Stimulated activated memory B cell treated with anti-CD40 and anti-IgM and Interleukin-4, amounts not matched to agents 10 μg/mL and 1 μg/mL and 100 μg/mL, for 72 hours (primary cell): ENCODE data around the gene AGO4.
A peak's percentile ranks its signal among the peaks of the same experiment; 100 is the strongest.
"Not testable (repeated sequence)": the region's sequence is repeated elsewhere in the genome, so short reads cannot be mapped to it uniquely, and the experiment has no call there.

Source experiments
- ATAC-seq: fragments of 150-1000 bp; cut with Tn5 transposase; 2 replicates; pipeline ENCODE4 v1.10.0; 2021
- H3K27ac Mint-ChIP-seq: one replicate; pipeline ENCODE4 v1.8.0; 2022; ENCODE audit warnings: mild to moderate bottlenecking, mixed read lengths
- H3K27me3 Mint-ChIP-seq: one replicate; pipeline ENCODE4 v1.8.0; 2022; ENCODE audit warnings: mixed read lengths
- H3K36me3 Mint-ChIP-seq: one replicate; pipeline ENCODE4 v1.8.0; 2022; ENCODE audit warnings: mixed read lengths
- H3K4me1 Mint-ChIP-seq: one replicate; pipeline ENCODE4 v1.8.0; 2022; ENCODE audit warnings: mixed read lengths
- H3K4me3 Mint-ChIP-seq: one replicate; pipeline ENCODE4 v1.8.0; 2022; ENCODE audit warnings: mild to moderate bottlenecking, moderate library complexity, mixed read lengths
- H3K9me3 Mint-ChIP-seq: one replicate; pipeline ENCODE4 v1.8.0; 2022; ENCODE audit warnings: mixed read lengths

AGO4 gene

DNA sequence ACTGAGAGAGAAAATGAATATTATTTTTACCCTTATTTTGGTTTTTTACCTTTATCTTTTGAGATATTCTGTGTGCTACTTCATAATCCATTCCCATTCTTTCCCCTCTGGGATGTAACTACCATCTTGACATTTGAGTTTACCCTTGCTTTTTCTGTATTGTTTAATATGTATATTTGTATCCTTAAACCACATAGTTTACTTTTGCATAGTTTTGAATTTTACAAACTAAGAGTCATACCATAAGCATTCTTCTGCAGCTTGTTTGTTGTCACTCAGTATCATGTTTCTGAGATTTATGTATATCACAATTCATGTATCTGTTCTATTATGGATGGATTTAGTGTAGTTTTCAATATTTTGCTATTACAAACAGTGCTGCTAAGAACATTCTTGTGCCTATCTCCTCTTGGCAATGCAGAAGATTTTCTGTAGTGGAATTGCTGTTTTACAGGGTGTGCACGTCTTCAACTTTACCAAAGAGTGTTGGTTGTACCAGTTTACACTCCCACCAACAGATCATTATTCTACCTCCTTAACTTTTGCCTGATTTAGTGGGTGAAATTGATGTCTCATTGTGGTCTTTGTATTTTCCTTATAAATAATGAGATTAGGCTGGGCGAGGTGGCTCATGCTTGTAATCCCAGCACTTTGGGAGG, 63.0 kb downstream of the AGO4 start:
- no peaks in the 10 kb centered on the region for H3K9me3 Mint-ChIP-seq
- H3K4me1 Mint-ChIP-seq, result no peaks in the 10 kb centered on the region
- ATAC-seq, result no peak
- no peaks in the 10 kb centered on the region for H3K36me3 Mint-ChIP-seq
- no peak overlapping the region for H3K27ac Mint-ChIP-seq
- no peak overlapping the region for H3K4me3 Mint-ChIP-seq
- no peaks in the 10 kb centered on the region for H3K27me3 Mint-ChIP-seq

DNA sequence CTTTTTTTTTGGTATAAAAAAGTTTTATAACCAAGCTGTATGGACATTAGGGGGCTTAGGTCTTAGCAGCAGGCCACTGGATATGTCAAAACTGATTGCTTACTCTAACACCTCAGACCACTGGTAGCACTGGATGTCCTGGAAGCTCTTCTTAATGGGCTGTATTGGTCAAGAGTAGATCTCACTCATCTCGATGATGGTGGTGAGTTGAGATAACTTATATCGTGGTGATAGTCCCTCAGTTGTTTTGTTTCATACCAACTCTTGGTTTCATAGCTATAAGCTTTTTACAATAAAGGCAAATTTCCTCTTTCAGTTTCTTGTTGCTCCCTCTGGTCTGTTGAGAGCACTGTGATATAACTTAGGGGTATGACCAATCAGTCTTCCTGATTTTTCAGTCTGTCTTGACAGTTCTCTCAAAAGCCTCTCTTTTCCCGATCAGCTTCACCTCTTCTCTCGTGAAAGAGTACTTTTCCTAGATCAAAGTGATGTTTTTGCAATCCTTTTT, 65.5 kb downstream of the AGO4 start:
- no peak for ATAC-seq
- H3K36me3 Mint-ChIP-seq, result no peaks in the 10 kb centered on the region
- no peaks in the 10 kb centered on the region for H3K4me1 Mint-ChIP-seq
- no peak overlapping the region for H3K27ac Mint-ChIP-seq
- no peaks in the 10 kb centered on the region for H3K9me3 Mint-ChIP-seq
- H3K4me3 Mint-ChIP-seq, result no peak overlapping the region
- H3K27me3 Mint-ChIP-seq, result no peaks in the 10 kb centered on the region

DNA sequence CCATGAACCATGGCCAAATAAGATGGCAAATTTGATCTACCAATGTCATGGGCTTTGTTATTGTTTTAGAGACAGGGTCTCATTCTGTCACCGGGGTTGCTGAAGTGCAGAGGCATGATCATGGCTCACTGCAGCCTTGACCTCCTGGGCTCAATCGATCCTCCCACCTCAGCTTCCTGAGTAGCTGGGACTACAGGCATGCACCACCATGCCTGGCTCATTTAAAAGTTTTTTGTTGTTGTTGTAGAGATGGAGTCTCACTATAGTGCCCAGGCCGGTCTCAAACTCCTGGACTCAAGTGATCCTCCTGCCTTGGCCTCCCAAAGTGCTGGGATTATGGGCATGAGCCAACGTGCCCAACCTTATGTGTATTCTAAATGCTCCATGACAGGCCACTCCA, 66.3 kb downstream of the AGO4 start:
- not testable (repeated sequence) for H3K4me1 Mint-ChIP-seq, H3K27ac Mint-ChIP-seq

DNA sequence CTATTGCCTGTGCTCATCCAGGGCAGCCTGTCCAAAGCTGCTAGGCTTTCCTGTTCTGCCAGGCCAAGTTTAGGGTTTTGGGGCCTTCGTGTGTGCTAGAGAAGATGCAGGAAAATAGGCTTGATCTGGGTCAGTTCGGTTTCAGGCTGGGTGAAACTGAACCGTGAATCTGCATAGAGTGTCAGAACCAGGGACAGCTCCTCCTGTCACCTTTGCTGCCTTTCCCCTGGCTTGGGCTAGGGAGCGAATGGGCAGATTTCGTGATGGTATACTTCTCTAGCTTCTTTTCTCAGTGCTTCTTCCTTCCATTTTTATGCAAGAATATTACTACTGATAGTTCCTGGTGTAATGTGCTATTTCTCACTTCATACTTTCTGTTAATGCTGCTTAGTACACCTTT, 69.2 kb downstream of the AGO4 start:
- no peak for ATAC-seq
- Mint-ChIP-seq H3K9me3 (no peaks in the 10 kb centered on the region), H3K4me1 (peaks cover 3% of the 10 kb centered on the region), H3K36me3 (no peaks in the 10 kb centered on the region), H3K4me3 (no peak overlapping the region), H3K27ac (no peak overlapping the region), H3K27me3 (no peaks in the 10 kb centered on the region)

More for the DNA sequence above, 66.3 kb downstream of the AGO4 start:
- not testable (repeated sequence) for H3K36me3 Mint-ChIP-seq, ATAC-seq, H3K4me3 Mint-ChIP-seq, H3K9me3 Mint-ChIP-seq, H3K27me3 Mint-ChIP-seq

DNA sequence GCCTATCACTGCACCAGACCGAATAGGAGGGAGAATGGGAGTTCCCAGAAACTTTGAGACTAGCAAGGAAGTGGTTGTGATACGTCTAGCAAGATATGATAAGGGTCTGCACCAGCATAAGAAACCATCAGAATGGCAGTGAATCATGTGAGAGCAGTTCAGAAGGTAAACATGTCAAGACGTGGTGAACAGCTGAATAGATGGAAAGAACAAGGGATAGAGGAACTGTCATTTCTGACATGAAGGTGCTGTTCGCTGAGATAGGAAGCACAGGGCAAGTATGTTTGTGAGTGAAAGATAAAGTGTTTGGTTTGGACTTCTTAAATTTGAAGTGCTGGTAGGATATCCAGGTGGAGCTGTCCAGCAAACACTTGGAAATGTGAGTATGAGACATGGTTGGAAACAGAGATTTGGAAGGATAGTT, 74.0 kb downstream of the AGO4 start:
- peak overlapping the region; percentile 51 for H3K4me3 Mint-ChIP-seq
- no peaks in the 10 kb centered on the region for H3K9me3 Mint-ChIP-seq
- H3K27ac Mint-ChIP-seq, result no peak overlapping the region
- H3K27me3 Mint-ChIP-seq, result no peaks in the 10 kb centered on the region
- peaks cover 36% of the 10 kb centered on the region for H3K4me1 Mint-ChIP-seq
- H3K36me3 Mint-ChIP-seq, result no peaks in the 10 kb centered on the region
- no peak for ATAC-seq

DNA sequence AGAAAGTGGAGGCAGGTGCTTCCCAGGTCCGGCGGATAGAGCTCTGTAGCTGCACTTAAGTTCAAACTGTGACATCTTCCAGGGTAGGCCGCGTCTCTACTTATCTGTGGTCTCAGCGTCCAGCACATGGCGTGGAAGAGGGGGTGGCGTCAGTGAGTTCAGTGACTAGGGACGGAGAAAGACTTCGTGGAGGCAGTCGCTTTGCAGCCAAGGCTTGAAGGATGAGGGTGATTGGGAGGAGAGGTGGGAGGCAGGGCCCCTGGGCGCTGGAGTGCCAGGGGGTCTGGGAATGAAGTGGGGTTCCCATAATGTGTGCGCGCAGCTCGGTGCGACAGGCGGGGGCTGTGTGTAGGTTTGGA, 74.7 kb downstream of the AGO4 start:
- Mint-ChIP-seq H3K36me3 (no peaks in the 10 kb centered on the region), H3K4me3 (peak overlapping the region; percentile 51), H3K27me3 (no peaks in the 10 kb centered on the region), H3K9me3 (no peaks in the 10 kb centered on the region), H3K4me1 (peaks cover 43% of the 10 kb centered on the region), H3K27ac (peak overlapping the region; percentile 97)
- no peak for ATAC-seq

DNA sequence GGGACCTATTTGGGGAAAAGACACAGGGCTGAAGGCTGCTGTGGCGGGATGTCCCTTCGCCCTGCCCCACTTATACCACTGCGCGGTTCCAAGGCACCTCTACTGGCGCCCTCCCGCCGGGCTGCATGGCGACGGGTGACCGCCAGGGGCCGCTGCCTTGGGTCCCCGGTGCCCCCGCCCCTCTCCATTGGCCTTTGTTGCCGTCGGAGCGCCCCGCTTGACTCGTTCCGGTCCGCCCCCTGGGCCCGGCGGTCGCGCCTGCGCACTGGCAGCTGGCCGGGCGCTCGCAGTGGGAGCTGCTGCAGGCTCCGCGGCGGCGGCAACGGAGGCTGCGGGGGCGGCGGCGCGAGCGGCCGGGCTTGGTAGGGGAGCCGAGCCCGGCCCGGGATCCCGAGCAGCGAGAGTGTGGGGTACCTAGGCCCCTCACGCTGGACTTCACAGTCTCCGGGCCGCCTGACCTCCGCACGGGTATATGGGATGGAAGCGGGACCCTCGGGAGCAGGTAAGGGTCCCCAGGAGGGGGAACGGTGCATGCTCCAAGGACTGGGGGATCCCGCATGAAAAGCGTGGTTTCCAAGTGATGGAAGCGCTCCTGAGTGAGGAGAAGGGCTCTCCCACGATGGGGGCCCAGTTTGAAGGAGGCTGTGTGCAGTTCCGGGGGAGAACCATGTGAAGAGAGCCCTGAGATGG, 75.3 kb downstream of the AGO4 start, which contains the start of gene AGO1:
Gene AGO1 (plus strand): TSS at position 265 of the 690 bp plus-strand sequence. CDS start 213 bp downstream, at position 478.
- H3K4me3 Mint-ChIP-seq, result peak within 1 kb of the TSS; percentile 100
- peak; percentile 94 for ATAC-seq
- H3K9me3 Mint-ChIP-seq, result no peaks in the 10 kb centered on the region
- H3K36me3 Mint-ChIP-seq, result no peaks in the 10 kb centered on the region
- H3K4me1 Mint-ChIP-seq, result peaks cover 47% of the 10 kb centered on the region
- no peaks in the 10 kb centered on the region for H3K27me3 Mint-ChIP-seq
- H3K27ac Mint-ChIP-seq, result peak within 1 kb of the TSS; percentile 97

DNA sequence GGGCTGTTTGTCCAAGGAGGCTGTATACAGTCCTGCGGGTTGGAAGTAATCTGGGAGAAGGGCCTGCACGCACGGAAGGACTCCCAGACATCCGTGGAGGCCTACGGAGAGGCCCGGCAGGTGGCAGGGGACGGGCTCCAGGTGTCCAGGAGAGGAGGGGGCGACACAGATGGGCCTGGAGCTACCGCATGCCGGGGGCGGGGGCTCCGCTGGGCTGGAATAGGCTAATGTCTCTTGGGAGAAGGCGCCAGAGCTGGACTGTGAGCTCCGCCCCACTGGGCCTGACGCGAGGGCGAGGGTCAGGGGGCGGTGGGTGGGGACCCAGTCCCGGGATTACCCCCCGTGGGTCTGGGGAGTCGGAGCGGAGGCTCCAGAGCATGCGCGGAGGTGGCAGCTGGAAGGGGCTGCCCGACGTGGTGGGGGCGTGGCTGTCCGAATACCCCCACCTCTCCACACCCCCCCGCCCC, 75.9 kb downstream of the AGO4 start:
- Mint-ChIP-seq H3K27ac (peak overlapping the region; percentile 97), H3K4me1 (peaks cover 52% of the 10 kb centered on the region), H3K36me3 (peaks cover 4% of the 10 kb centered on the region), H3K4me3 (peak overlapping the region; percentile 100), H3K27me3 (no peaks in the 10 kb centered on the region), H3K9me3 (no peaks in the 10 kb centered on the region)
- ATAC-seq, result peak; percentile 13

DNA sequence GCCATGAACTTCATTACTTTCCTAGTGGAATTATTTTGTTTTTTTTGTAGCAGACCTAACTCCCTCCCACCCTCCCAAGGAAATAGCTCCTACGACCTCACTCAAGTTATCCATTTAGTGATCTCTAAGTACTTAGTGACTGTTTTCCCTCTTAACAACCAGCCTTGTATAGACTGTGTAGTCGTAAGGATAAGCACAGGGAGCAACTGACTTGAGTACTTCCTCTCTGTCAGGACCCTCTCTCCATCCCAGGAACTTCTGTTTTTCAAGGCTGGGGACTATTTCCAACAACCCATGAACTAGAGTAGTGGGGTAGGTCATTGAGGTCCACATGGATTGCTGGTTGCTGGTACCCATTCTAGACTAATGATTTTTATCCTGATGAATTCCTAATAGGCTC, 77.1 kb downstream of the AGO4 start:
- Mint-ChIP-seq H3K27ac (no peak overlapping the region), H3K36me3 (peaks cover 8% of the 10 kb centered on the region), H3K4me1 (peaks cover 56% of the 10 kb centered on the region), H3K9me3 (no peaks in the 10 kb centered on the region), H3K4me3 (no peak overlapping the region), H3K27me3 (no peaks in the 10 kb centered on the region)
- no peak for ATAC-seq

DNA sequence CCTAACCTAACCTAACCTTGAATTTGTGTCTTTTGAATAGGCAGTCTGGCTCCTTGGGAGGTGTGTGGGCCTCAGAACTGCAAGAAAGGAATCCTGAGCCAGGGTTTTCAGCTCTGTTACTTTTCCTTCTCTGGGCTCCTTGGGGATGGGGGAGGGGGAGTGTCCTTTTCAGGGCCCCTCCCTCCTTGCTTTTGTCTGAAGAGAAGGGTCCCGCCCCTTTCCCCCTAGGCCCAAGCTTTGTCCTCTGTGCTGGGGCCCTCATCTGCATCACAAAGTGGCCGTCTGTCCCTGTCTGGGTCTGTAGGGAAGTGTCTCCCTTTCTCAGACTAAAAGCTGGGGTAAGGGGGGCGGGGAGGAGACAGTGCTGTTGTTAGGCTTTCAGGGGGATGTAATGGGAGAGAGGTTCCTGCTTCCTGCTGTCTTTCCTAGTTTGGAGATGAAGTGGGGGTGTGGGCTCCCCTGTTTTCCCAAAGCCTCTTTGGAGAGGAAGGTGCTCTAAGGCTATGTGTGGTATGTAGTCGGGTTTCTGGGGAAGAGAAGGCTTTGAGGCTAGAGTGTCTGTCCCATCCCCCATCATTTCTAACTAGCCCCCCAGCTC, 78.2 kb downstream of the AGO4 start:
- Mint-ChIP-seq H3K4me3 (no peak overlapping the region), H3K36me3 (peaks cover 12% of the 10 kb centered on the region), H3K9me3 (no peaks in the 10 kb centered on the region), H3K4me1 (peaks cover 59% of the 10 kb centered on the region), H3K27ac (peak overlapping the region; percentile 73), H3K27me3 (no peaks in the 10 kb centered on the region)
- ATAC-seq, result no peak

DNA sequence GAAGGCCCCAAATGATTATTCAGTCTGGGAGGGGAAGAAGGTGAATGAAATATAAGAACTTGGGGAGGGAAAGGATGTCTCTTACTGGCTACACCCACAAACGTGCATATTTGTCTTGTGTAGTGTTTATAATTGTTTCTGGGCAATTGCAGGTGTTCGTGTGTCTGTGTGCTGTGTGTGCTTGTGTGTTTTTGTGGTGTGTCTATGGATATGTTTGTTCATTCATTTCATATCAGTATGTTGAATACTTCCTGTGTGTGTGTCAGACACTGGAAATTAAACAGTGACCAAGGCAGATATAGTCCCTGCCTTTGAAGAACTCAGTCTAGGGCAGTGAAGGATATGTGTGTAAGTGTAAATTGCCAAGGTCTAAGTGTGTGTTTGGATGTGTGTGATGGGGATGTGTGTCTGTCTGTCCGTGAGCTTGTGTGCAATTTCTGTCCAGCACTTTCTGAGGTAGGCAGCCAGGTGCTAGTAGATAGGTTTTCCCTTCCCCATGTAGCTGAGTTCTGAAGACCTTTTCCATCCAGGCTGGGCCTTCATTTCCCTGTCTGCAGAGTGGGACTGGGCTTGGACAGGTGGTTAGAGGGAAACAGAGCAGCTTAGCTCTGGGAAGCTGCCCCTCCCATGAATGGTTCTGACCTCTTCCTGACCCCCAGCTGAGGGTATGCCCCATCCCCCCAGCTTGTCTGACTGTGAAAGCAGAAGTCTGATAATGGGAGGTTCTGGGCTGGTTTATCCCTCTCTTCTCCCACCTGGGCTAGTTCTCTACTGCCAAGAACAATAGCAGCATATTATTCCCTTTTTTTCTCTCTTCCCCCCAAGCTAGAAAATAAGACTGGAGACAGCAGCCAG, 79.0 kb downstream of the AGO4 start:
- no peak for ATAC-seq
- Mint-ChIP-seq H3K36me3 (peaks cover 16% of the 10 kb centered on the region), H3K4me3 (peak overlapping the region; percentile 6), H3K4me1 (peaks cover 60% of the 10 kb centered on the region), H3K27me3 (no peaks in the 10 kb centered on the region), H3K27ac (peak overlapping the region; percentile 73), H3K9me3 (no peaks in the 10 kb centered on the region)

DNA sequence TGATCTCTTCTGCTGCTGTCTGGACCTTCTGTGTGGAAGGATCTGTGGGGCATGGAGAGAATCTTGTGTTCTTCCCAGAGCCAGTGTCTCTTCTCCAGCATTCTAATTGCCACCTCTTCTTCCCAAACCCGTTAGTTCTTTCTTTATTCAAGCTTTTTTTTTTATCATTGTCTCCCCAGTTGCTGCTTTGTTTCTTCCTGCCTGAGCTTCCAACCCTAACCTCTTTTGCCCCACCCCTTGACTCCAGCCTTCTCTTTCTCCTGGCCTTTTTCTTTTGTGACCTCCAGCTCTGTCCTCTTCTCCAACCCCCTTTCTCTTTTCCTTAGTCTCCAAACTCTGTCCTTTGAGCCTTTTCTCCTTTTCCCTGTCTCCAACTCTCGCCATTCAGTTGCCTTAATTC, 79.7 kb downstream of the AGO4 start:
- no peaks in the 10 kb centered on the region for H3K27me3 Mint-ChIP-seq
- peaks cover 53% of the 10 kb centered on the region for H3K4me1 Mint-ChIP-seq
- H3K9me3 Mint-ChIP-seq, result no peaks in the 10 kb centered on the region
- no peak overlapping the region for H3K4me3 Mint-ChIP-seq
- H3K27ac Mint-ChIP-seq, result peak overlapping the region; percentile 73
- no peak for ATAC-seq
- peaks cover 19% of the 10 kb centered on the region for H3K36me3 Mint-ChIP-seq

DNA sequence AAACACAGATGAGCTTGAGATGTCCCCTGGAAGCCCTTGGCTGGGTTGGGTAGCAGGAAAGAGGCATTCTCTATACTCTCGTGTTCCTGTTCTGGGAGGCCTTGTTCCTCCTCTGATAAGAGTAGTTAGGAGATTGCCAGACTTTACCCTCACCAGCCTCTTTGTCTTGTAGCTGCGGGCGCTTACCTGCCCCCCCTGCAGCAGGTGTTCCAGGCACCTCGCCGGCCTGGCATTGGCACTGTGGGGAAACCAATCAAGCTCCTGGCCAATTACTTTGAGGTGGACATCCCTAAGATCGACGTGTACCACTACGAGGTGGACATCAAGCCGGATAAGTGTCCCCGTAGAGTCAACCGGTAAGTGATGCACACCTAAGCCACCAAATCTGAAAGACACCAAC, 80.4 kb downstream of the AGO4 start:
- Mint-ChIP-seq H3K27me3 (no peaks in the 10 kb centered on the region), H3K9me3 (no peaks in the 10 kb centered on the region), H3K36me3 (peaks cover 20% of the 10 kb centered on the region), H3K4me1 (peaks cover 49% of the 10 kb centered on the region), H3K4me3 (no peak overlapping the region), H3K27ac (peak overlapping the region; percentile 73)
- ATAC-seq, result no peak

DNA sequence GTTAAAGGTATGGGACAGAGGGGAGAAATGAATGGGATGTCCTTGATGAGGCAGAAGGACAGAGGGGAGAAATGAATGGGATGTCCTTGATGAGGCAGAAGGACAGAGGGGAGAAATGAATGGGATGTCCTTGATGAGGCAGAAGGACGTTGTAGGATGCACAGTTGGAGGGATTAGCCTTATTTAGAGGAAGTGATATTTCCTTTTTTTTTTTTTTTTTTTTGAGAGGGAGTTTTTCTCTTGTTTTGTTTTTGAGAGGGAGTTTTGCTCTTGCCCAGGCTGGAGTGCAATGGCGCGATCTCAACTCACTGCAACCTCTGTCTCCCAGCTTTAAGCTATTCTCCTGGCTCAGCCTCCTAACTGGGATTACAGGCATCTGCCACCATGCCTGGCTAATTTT, 81.2 kb downstream of the AGO4 start:
- H3K36me3 Mint-ChIP-seq, result peaks cover 20% of the 10 kb centered on the region
- H3K27ac Mint-ChIP-seq, H3K4me3 Mint-ChIP-seq, ATAC-seq, H3K9me3 Mint-ChIP-seq, H3K27me3 Mint-ChIP-seq: not testable (repeated sequence)
- H3K4me1 Mint-ChIP-seq, result peaks cover 48% of the 10 kb centered on the region
